ENCODE measurements around the gene DAPK2.
"Not testable (repeated sequence)": the region's sequence is repeated elsewhere in the genome, so short reads cannot be mapped to it uniquely, and the experiment has no call there.

DAPK2 gene

GRCh38 chr15:64053674-64054073, 7.4 kb upstream of the DAPK2 start:
- not testable (repeated sequence) for DNase-seq (ENCODE audit: low read depth)

- DNase-seq (ENCODE audit: low read depth), result no peak
Observed at GRCh38 chr15:64052925-64053491, 6.7 kb upstream of the DAPK2 start.

GRCh38 chr15:64051407-64052259, 5.3 kb upstream of the DAPK2 start:
- no peak for DNase-seq (ENCODE audit: low read depth)

DNA sequence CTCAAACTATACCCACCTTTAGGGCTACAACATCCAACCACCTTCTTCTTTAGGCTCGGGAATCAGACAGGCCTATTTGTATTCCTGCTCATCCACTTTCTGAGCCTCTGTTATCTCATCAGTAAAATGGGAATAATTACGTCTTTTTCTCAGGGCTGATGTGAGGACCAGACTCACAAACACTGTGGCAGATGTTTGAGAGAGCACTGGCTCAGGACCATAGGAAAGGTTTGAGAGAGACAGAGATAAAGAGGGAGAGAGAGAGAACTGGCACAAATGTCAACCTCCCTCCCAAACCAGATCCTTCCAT, 4.8 kb upstream of the DAPK2 start:
- no peak for DNase-seq (ENCODE audit: low read depth)

DNA sequence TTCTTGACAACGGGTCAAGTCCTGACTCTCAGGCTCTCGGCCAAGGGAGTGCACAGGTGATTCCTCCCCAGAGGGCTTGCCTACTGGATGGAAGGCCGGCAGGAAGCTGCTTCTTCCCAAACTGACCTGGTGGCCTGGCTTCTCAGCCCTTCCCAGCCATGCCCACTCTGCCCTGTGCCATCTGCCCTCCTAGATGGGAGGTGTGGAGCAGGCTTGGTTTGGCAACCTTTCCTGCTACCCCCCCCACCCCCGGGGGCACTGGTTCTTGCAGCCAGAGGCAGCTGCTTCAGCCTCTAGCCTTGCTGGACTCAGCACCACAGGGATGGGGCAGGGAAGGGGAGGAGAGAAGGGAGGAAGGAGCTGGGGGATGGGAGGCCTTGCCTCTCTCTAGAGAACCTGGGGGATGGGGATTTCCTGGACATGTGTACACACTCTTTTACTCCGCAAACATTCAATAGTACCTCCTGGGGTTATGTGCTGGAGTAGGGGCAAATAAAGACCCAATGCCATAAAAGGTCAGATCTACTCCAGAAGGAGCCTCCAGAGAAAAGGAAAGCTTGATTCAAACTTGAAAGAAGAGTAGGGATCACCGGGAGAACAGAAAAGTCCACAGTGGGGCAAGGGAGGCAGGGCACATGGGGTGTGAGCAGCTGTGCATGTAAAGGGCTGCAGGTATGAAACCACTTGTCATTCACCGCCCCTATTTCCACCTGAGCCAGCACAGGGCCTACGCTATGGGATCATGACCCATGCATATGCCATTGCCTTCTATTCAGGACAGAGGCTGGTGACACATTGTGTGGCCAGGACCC, 4.2 kb upstream of the DAPK2 start:
- no peak for DNase-seq (ENCODE audit: low read depth)

GRCh38 chr15:64048781-64049460, 2.6 kb upstream of the DAPK2 start:
- DNase-seq (ENCODE audit: low read depth), result no peak

- no peak for DNase-seq (ENCODE audit: low read depth)
Observed at GRCh38 chr15:64045774-64046420, 388 bp downstream of the DAPK2 start.

DNA sequence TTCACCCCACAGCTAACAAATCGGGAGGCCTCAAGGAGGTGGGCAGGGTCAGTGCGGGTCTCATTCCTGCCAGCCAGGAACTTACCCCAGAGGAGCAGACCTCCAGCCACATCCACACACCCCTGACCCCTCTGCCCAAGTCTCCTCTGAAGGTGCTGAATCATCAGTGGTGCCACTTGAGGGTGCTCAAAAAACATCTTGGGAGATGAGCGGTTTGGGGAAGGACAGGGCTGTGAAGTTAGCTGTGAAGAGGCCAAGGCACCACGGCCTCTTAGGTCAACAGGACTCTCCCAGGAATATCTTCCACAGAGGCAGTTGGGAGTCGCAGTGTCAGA, 1.2 kb downstream of the DAPK2 start:
- DNase-seq (ENCODE audit: low read depth), result no peak

GRCh38 chr15:64044300-64045100, 1.8 kb downstream of the DAPK2 start:
- no peak for DNase-seq (ENCODE audit: low read depth)

DNA sequence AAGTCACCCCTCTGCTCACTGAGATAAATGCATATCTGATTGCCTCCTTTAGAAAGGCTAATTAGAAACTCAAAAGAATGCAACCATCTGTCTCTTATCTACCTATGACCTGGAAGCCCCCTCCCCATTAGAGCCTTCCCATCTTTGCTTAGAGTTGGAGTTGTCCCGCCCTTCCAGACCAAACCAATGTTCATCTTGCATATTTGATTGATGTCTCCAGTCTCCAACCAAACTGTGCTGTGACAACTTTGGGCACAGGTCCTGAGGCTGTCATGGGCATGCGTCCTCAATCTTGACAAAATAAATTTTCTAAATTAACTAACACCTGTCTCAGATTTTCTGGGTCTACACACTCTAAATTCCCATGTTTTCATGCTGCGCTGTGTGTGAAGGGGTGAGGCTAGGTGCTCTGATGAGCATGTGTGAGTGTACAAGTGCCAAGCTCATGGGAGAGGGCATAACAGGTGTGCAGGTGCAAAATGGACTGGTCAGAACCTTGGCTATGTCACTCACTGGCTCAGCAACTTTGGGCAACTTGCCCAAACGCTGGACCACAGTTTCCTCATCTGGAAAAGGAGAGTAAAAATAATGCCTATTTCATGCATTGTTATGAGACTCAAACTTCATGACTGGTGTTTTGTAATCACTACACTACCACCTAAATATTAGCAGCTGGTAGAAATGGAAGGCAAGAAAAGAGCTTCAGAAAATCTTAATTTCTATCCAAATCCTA, 7.2 kb downstream of the DAPK2 start:
- no peak for DNase-seq (ENCODE audit: low read depth)

GRCh38 chr15:64037966-64038365, 8.3 kb downstream of the DAPK2 start:
- DNase-seq (ENCODE audit: low read depth), result no peak

- no peak for DNase-seq (ENCODE audit: low read depth)
Observed at GRCh38 chr15:64037116-64037515, 9.2 kb downstream of the DAPK2 start.

- DNase-seq (ENCODE audit: low read depth), result no peak
Observed at GRCh38 chr15:64035525-64035924, 10.8 kb downstream of the DAPK2 start.

DNA sequence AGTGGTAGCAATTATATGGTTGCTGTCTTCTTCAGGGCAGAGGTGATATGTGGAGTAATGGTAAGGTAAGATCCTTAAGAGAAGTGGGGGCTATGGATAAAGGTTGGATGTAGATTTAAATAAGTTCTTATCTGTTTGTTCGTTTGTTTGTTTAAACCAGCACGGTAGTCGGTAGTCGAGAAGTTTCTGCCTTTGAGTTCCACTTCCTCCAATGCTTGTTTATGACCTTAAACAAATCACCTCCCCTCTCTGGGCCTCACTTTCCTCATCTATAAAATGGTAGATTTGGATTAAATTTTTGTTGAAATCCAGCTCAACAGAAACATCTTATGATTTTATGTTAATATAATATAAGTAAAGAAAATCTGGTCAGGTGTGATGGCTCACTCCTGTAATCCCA, 11.8 kb downstream of the DAPK2 start:
- DNase-seq (ENCODE audit: low read depth), result no peak

DNA sequence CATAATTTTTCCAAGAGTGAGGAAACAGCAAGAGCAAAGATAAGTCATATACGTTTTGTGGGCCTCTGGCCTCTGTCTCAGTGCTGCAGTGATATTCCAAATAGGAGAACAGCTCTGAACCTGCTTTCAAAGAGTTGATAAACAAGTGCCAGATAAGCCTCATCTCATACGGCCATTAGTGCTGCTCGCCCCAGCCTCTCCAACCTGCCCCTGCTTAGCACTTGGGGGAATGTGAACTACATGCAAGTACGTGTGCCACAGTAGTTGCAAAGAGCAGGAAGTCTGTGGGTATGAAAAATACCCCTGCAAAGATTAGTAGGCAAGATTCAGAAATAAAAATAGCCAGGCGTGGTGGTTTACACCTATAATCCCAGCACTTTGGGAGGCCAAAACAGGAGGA, 14.0 kb downstream of the DAPK2 start:
- no peak for DNase-seq (ENCODE audit: low read depth)

DNA sequence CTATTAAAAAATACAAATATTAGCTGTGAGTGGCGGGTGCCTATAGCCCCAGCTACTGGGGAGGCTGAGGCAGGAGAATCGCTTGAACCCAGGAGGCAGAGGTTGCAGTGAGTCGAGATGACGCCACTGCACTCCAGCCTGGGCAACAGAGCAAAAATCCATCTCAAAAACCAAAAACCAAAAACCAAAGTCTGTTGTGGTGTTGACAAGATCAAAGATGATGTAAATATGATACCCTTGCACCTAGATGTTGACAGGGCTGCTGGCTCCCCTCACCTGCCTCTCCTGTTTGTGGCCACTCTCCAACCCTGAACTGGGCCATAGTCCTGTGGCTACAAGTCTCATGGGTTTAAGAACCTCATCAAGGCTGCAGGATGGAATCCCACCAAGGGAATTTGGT, 16.2 kb downstream of the DAPK2 start:
- no peak for DNase-seq (ENCODE audit: low read depth)

DNA sequence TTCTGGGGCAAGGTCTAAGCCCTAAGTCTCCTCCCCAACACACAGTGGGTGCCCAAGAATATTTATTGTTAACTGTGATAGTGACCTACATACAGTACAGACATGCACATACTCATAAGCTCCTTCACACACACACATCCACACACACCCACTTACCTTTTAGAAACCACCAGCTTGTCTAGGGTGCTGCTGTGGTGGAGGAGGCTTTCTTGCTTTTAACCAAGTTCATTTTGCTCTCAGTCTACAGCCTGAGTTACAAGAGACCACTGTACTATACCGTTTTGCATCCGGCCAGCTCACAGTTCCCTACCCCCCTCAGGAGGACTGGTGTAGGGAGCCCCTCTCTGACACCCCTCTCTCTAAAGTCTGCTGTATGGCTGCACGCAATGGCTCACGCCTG, 16.7 kb downstream of the DAPK2 start:
- no peak for DNase-seq (ENCODE audit: low read depth)

- DNase-seq (ENCODE audit: low read depth), result no peak
Observed at GRCh38 chr15:64029110-64029509, 17.2 kb downstream of the DAPK2 start.

DNA sequence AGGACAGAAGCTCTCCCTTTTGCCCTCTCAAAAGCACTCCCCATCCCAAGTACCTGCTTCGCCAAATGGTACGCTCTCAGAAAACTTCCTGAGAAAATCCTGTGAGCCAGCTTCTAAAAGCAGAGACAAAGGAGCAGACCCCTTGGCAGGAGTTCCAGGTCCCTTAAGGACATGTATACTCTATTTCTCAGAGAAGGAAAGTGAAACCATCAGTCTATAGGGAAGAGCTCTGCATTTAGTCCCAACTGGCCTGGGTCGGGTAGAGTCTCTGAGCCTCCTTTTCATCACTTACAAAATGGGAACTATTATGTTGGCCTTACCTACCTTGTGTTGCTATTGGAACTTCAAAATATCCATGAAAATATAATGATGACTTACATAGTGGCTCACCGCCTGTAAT, 19.7 kb downstream of the DAPK2 start:
- DNase-seq (ENCODE audit: low read depth), result no peak

- no peak for DNase-seq (ENCODE audit: low read depth)
Observed at GRCh38 chr15:64024172-64025050, 21.9 kb downstream of the DAPK2 start.

Data from activated T-cell treated with anti-CD3 and anti-CD28 coated beads for 24 hours (primary cell).